Stimulated activated CD4-positive, alpha-beta T cell treated with anti-CD3 and anti-CD28 coated beads, Interleukin-1b, Interleukin-23, amount 100 ng/mL, for 48 hours (primary cell): Measurements from ENCODE around the gene GYS1.

ENCODE experiments used
- DNase-seq: peaks from one replicate; pipeline ENCODE4 v3.0.0-alpha.2; 2020

The GYS1 gene

DNA sequence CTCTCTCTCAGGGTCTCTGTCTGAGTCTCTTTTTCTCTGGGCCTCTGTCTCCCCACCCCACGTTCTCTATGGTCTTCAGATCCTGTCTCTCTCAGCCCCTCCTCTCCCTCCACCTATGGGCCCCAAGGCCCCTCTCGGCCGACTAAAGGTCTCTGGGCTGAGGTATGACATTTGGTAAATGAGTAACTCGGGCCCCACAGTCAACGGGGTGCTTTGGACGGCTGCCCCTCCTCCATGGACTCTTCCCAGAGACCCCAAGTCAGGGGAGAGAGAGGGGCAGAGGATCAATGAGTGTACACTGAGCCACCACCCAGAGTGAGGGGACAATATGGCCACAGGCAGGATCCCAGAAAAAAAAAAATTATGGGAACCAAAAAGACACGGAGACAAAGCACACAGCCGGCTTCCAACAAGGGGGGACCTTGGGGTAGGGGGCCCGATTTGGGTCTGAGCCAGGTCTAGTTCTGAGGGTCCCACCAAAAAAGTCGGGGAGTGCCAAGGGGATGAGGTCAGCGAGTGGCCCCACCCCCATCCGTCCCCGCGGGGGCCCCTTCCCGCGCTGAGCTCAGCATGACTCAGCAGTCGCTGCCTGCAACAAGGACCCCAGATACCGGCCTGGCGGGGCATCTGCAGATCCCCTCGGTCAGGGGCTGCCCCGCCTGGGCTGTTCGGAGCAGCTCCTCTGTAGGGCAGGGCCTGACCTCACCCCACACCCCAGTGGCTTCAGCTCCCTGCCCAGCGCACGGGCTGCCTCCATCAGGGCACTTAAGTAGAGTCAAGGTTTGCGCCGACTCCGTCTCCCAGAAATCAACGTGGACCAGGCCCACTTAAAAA, 29.5 kb downstream of the GYS1 start:
- peak; percentile 78 for DNase-seq

DNA sequence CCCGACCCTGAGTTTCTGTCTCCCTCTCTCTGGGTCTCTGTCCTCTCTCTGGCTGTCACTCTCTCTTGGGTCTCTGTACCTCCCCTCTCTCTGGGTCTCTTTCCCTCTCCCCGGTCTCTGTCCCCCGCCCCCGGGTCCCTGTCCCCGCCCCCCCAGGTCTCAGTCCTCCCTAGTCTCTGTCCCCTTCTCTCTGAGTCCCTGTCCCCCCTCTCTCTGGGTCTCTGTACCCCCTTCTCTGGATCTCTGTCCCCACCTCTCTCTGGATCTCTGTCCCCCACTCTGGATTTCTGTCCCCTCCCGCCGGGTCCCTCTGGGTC, 30.3 kb downstream of the GYS1 start:
- no peak for DNase-seq

DNA sequence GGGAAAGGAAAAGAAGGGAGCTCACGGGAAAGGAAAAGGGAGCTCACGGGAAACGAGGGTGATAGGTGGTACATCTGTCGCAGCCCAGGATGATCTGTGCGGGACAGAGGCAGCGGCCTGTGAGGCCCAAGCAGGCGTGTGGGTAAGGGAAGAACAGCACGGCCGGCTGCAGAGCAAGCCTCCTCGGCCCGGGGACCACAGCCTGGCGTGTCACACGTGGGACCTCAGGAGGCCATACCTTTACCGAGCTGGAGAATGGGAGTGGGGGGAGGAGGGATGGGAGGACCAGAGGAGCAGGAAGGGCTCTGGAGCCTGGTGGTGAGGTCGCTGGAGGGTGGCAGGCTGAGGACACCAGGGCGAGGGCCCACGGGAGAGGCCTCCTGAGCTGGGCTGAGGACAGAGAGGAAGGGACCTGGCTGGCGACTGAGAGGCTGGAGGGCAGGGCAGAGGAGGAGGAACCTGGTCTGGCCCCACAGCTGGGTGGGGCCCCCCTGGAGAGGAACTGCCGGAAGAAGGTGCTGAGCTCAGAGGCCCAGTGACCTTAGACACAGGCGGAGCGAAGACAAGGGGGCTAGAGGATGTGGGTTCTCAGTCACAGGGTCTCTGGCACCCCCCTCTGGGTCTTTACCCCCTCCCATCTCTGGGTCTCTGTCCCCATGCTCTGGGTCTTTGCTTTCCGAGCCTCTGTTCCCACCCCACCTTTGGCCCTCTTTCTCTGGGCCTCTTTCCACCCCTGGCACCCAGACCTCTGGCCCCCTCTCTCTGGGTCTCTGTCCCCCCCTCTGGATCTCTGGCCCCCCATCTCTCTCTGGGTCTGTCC, 30.9 kb downstream of the GYS1 start:
- DNase-seq: peak; percentile 22

DNA sequence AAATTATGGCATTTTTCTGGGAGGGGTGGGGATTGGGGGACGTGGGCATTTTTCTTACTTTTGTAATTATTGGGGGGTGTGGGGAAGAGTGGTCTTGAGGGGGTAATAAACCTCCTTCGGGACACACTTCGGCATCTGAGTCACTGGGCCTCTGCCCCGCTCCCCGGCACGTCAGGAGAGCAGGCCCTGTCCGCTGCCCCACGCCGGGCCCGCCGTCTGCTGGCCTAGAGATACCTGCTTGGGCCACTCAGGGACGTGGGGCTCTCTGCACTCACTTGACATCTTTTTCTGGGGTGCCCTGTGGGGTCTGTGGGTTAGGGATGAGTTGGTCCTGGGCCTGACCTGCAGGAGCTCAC, 31.5 kb downstream of the GYS1 start:
- no peak for DNase-seq

DNA sequence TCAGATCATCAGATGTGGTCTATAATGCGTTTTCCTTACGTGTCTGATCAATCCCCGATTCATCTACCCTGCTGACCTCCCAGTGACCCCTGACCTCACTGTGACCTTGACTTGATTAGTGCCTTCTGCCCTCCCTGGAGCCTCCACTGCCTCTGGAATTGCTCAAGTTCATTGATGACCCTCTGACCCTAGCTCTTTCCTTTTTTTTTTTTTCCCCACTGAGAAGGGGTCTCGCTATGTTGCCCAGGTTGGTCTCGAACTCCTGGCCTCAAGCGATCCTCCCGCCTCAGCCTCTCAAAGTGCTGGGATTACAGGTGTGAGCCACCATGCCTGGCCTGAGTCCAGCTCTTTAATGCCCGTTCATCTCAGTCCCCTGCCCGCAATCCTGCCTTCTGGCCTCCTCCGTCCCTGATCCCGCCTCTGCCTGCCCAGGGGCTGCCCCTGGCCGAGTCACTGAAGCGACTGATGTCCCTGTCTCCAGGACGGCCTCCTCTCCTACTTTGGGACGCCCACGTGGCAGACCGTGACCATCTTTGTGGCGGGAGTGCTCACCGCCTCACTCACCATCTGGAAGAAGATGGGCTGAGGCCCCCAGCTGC, 32.0 kb downstream of the GYS1 start:
- no peak for DNase-seq

DNA sequence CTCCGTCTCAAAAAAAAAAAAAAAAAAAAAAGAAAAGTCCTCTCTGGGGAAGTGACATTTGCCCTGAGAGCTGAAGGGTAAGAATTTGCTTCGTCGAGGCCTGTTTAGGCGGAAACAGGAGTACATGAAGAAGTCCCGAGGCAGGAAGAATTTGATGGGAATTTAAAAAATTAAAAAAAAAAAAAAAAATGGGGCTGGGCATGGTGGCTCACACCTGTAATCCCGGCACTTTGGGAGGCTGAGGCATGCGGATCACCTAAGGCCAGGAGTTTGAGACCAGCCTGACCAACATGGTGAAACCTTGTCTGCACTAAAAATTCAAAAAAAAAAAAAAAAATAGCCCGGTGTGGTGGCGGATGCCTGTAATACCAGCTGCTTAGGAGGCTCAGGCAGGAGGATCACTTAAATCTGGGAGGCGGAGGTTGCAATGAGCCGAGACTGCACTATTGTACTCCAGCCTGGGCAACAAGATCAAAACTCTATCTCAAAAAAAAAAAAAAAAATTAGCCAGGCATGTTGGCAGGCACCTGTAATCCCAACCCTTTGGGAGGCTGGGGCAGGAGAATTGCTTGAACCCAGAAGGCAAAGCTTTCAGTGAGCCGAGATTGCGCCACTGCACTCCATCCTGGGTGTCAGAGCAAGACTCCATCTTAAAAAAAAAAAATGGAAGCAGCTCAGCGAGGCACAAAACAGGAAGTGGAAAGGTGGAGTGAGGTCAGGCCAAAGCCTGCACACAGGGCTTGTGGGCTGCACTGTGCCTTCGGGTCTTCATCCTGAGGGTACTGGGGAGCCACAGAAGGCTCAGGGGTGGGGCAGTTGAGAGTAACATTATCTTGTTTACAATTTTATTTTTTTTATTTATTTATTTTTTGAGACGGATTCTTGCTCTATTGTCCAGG, 33.5 kb downstream of the GYS1 start:
- no peak for DNase-seq

DNA sequence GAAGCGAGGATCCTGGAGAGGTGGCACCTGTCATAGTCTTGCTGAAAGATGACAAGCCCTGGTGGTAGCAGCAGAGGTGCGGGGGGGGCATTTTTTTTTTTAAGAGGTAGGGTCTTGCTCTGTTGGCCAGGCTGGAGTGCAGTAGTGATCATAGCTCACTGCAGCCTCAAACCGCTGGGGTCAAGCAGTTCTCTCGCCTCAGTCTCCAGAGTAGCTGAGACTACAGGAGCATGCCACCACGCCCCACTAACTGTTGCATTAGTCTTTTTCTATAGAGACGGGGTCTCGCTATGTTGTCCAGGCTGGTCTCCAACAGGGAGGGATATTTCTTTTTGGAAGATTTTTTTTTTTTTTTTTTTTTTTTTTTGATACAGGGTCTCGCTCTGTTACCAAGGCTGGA, 35.1 kb downstream of the GYS1 start:
- no peak for DNase-seq

DNA sequence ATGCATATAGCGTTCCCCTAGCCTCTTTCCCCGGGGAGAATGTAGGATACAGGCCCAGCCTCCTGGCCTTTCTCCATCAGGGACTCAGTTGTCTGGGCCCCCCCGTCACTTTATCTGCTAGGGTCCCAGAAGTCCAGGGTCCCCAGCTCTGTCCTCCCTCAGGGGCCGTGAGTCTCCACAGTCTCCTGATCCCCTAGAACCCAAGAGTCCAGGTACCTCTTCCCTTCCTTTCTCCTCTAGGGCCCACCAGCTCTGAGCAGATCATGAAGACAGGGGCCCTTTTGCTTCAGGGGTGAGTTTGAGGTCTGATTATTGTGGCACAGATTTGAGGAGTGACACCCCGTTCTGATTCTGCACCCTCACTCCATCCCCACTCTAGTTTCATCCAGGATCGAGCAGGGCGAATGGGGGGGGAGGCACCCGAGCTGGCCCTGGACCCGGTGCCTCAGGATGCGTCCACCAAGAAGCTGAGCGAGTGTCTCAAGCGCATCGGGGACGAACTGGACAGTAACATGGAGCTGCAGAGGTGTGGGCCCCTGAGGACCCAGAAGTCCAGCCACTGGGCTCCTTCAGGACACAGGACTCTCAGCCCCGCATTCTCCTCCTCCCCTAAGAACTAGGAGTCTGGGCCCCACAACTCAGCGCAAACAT, 37.7 kb downstream of the GYS1 start:
- DNase-seq: no peak

DNA sequence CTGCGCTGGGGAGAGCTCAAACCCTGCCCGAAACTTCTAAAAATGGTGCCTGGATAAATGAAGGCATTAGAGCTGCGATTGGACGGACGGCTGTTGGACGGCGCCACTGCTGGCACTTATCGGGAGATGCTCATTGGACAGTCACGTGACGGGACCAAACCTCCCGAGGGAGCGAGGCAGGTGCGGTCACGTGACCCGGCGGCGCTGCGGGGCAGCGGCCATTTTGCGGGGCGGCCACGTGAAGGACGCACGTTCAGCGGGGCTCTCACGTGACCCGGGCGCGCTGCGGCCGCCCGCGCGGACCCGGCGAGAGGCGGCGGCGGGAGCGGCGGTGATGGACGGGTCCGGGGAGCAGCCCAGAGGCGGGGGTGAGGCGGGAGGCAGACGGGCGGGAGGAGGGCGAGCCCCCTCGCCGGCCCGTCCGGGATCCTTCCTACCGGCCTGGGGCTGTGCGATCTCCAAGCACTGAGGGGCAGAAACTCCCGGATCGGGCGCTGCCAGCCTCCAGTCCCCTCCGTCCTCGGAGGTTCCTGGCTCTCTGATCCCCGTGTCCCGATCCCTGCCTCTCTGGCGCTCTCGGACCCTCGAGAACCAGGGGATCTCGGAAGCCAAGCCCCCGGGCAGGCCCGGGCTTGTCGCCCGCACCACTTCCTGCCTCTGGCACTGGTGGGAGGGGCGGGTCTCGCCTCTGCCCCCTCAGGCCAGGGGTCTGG, 38.4 kb downstream of the GYS1 start, which contains the start of gene BAX:
Gene BAX, plus strand, starts transcription at position 281 of the 713 bp plus-strand sequence. Its CDS starts 54 bp downstream, at position 335.
- DNase-seq: peak; percentile 97

DNA sequence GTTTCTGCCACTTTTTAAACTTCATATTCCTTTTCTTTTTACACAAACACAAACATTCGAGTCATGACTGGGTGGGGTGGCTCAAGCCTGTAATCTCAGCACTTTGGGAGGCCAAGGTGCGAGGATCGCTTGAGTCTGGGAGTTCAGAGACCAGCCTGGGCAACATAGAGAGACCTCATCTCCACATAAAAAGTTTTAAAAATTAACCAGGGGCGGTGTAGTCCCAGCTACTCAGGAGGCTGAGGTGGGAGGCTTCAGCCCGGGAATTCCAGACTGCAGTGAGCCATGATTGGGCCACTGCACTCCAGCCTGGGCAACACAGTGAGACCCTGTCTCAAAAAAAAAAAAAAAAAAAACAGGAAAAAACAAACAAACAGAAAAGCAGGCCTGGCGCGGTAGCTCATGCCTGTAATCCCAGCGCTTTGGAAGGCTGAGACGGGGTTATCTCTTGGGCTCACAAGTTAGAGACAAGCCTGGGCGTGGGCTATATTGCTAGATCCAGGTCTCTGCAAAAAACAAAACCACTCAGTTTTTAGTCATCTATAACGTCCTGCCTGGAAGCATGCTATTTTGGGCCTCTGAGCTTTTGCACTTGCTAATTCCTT, 39.0 kb downstream of the GYS1 start:
- DNase-seq: no peak

DNA sequence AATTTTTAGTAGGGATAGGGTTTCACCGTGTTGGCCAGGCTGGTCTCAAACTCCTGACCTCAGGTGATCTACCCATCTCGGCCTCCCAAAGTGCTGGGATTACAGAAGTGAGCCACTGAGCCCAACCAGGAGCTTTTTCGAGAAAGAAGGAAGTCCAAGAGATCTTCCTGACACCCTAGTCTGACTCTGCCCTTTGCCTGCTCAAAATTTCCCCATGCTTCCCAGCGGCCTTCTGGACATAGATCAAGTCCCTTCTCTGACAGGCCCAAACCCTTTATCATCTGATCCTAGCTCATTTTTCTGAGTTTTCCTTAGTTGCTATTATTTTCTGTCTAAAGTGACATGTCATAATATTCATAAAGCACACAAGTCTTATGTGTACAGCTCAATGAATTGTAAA, 40.0 kb downstream of the GYS1 start:
- no peak for DNase-seq

DNA sequence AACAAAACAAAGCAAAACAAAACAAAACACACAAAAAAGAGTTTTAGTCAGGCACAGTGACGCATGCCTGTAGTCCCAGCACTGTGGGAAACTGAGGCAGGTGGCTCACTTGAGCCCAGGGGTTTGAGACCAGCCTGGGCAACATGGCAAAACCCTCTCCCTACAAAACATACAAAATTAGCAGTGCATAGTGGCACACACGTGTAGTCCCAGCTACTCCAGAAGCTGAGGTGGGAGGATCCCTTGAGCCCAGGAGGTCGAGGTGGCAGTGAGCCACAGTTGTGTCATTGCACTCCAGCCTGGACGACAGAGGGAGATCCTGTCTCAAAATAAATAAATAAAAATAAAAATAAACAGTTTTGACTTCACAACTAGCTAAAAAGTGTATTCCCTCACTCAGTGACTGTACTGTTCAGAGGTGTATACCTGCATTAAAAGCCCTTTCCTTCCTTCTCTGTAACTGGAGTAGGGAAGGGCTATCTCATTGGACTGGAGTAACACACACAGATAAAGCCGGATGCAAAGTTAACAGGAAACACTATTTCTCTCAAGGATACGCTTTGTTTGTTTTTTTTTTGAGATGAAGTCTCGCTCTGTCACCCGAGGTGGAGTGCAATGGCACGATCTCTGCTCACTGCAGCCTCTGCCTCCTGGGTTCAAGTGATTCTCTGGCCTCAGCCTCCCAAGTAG, 42.1 kb downstream of the GYS1 start:
- DNase-seq: no peak

DNA sequence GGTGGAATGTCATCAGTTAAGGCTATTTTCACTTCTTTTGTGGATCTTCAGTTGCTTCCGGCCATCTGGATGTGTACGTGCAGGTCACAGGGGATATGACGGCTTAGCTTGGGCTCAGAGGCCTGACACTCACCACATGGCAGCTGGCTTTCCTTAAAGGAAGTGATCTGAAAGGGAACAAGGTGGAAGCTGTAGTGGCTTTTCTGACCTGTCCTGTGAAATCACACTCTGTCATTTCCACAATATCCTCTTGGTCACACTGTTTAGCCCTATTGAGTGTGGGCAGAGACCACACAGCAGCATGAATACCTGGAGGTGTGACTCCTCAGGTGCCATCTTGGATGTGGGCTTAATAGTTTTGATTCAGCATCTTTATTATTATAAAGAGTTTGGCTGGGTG, 43.0 kb downstream of the GYS1 start:
- no peak for DNase-seq

DNA sequence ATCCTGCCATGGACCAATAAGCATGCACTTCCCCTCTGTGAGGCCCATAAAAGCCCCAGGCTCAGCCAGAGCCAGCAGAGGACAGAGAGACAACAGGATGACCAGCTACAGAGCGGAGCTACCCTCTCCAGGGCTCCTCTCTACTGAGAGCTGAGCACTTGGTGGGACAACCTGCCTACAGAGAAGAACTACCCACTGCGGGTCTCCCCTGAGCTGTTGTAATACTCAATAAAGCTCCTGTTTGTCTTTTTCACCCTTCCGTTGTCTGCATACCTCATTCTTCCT, 45.9 kb downstream of the GYS1 start:
- no peak for DNase-seq

DNA sequence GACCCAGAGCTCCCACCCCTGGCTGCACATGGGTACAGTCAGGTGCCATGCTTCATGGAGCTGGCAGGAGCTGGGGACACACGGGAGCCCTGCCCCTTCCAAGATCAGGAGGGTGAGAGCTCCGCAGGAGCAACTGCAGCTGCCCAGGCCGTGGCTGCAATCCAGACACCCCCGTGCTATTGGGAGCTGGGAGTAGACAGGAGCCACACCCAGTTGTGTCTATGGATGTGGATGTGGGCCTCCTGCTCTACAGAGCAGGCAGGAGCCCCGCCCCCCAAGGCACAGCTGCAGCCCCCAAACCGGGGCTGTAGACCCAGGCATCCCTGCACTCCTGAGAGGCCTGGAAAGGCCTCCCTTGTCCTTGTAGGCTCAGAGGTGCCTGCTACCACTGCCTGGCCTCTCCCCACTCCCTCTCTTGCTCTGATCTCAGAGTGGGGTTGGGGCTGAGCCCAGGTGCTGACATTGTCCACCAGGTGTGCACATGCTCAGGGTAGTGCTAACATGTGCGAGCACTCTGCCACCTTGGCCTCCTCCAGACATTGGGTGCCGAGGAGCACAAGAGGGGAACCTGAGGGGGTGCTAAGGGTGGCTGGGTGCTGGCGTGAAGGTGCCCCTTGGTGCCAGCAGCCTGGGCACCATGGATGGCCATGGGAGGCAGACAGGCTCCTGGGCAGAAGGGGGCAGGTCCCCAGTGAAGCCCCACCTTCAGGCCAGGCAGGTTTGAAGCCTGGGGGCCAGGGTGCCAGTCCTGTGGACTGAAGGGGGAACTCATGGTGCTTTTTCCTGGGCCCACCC, 46.4 kb downstream of the GYS1 start:
- no peak for DNase-seq

DNA sequence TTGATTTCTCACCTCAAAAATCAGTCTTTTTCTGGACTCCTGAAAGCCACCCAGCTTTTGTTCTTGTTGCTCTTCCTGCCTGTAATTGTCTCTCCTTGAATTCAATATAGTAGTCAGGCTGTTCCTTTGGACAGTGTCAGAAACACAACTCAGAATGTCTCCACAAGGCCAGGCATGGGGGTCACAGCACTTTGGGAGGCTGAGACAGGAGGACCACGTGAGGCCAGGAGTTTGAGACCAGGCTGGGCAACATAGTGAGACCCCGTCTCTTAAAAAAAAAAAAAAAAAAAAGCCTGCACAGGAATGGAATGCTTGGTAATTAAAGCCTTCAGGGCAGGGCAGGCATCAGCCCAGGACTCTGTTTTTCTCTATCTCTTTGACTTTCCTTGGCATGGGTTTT, 47.3 kb downstream of the GYS1 start:
- no peak for DNase-seq

DNA sequence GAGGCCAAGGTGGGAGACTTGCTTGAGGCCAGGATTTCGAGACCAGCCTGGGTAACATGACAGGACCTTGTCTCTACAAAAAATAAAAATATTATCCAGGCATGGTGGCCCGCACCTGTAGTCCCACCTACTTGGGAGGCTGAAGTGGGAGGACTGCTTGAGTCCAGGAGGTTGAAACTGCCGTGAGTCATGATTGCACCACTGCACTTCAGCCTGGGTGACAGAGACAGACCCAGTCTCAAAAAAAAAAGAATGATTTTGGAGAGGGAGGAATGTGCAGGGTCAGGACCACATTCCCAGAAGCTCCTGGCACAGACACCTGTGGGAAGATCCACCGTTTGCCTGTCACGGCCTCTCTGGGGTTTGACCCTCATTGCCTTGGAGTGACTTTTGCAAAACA, 47.7 kb downstream of the GYS1 start:
- DNase-seq: no peak

DNA sequence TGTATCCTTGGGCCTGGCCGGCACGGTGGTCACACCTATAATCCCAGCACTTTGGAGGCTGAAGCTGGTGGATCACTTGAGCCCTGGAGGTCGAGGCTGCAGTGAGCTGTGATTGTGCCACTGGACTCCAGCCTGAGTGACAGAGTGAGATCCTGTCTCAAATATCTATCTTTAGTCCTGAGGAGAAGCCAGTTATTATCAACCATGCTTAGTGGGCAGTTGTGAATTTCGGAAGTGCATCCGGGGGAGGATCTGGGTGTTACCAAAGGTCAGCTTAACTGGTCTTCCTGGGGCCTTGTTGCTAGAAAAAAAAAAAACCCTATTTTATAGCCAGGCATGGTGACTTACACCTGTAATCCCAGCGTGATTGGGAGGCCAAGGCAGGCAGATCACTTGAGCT, 50.0 kb downstream of the GYS1 start:
- DNase-seq: no peak

DNA sequence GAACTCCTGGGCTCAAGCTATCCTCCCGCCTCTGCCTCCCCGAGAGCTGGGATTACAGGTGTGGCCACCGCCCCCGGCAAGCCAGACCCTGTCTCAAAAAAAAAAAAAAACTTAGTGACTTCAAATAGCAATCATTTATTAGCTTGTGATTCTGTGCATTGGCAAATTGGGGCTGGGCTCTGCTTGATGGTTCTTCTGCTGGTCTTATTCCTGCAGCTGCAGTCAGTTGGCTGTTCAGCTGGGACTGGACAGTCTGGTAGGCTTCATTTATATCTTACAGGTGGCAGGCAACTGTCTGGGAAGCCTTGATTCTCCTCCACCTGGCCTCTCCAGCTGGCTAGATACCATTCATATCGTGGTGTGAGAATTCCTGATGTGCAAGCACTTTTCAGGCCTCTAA, 52.2 kb downstream of the GYS1 start:
- no peak for DNase-seq

DNA sequence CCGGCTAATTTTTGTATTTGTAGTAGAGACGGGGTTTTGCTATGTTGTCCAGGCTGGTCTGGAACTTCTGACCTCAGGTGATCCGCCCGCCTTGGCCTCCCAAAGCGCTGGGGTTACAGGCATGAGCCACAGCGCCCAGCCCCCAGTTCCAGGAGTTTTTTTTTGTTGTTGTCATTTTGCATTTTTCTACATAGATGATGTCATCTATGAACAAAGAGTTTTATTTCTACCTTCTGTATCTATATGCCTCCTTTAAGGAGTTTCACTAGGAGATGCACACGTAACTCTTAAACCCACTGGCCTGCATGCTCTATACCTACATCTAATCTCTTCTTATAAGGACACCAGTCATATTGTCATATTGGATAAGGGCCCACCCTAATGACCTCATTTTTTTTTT, 54.9 kb downstream of the GYS1 start:
- DNase-seq: no peak
